ENCODE measurements around the gene CCRL2. TPM values are rescaled to one million over a fixed set of nuclear protein-coding genes. Genes with fewer than 3 reads are reported as not detected.
A peak's percentile ranks its signal among the peaks of the same experiment; 100 is the strongest.

CCRL2 gene
- total and polyA plus RNA-seq, 2 of the 4 experiments (the other 2 are of a cell fraction), result 0.29 to 0.36 TPM

DNA sequence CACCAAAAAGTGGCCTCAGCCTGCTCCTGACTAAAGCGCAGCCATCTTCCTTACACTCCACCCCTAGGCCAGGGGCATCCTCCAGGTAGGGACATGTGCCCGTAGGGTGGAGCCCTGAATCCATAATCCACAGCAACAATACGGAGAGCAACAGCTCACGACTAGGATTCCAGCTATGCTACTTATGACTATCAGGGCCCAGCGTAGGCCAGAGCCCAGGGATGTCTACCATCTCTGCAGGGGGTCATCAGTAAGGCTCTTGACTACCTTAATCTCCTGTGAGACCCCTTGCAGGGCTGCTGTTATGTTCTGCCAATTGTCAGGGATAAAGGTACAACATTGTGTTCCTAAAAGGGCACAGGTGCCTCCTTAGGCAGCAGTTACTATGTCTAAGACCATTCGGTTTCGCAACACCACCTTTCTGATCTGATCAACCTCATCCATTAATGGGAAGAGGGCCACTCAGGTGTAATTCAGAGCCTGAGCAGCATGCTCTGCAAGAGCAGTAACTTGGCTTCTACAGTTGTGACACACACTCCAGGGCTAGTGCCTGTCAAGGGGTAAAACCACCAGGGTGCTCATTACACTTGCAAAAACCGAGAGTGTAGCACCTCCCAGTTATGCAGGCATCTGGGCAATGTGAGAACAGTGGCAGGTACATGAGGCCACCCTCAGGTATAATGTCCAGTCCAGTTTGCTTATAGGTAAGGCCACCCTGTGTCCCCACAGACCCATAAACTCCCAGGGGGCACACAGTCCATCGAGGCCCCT lies 11.0 kb downstream of the CCRL2 start:
- H4K5ac ChIP-seq (ENCODE audit: low read depth, low read length), result no peak overlapping the region
- no peak overlapping the region for H3K27ac ChIP-seq (ENCODE audit: insufficient read depth, low read length)
- no peak overlapping the region for H4K8ac ChIP-seq (ENCODE audit: low read depth in 2 of 2, low read length in 2 of 2)
- ChIA-PET CTCF (interaction anchor here (0.8 kb wide), 1 partner anchor 10 kb away, joined by 3 read pairs; no protein-coding TSS in a partner anchor), POLR2A (ENCODE audit: unreplicated experiment) (no interaction called here)
- no peak overlapping the region for H2BK20ac ChIP-seq (ENCODE audit: low read depth, low read length)
- no peak overlapping the region for H3K18ac ChIP-seq (ENCODE audit: low read depth, low read length)
- H4K91ac ChIP-seq (ENCODE audit: insufficient read depth, low read depth, low read length), result no peak overlapping the region
- no peak overlapping the region for H2BK5ac ChIP-seq (ENCODE audit: low read depth, low read length, poor library complexity, severe bottlenecking)
- no peak overlapping the region for H2BK15ac ChIP-seq (ENCODE audit: low read depth, low read length)
- WGBS, 2 experiments (ENCODE audit: extremely low coverage in 2 of 2, insufficient read length in 1 of 2), result 91% methylated on average over 4 of the region's 9 CpGs; no CpG with 5 or more reads in 1 of the 2 experiments
- no peak overlapping the region for H3K56ac ChIP-seq (ENCODE audit: extremely low read depth, insufficient read depth, low read length)
- no peak overlapping the region for H3K23ac ChIP-seq (ENCODE audit: low read depth, low read length)
- intact Hi-C loops (cut with micrococcal nuclease) (no loop called here), dilution Hi-C loops (cut with HindIII; ENCODE audit: low sequenced_read_pairs, unreplicated experiment) (no loop called here), in situ Hi-C loops (cut with MboI; ENCODE audit: low sequenced_read_pairs) (no loop called here)
- H2BK120ac ChIP-seq (ENCODE audit: low read depth, low read length), result no peak overlapping the region
- H3K9me3 ChIP-seq (ENCODE audit: control insufficient read depth, insufficient read depth, low read length), result no peaks in the 10 kb centered on the region
- H3K9me1 ChIP-seq (ENCODE audit: insufficient read depth, low read length), result no peaks in the 10 kb centered on the region; the same call in 1 of the 2 replicates
- no peak overlapping the region for H2AFZ ChIP-seq (replicated peaks; ENCODE audit: low read length, poor library complexity)
- no peaks in the 10 kb centered on the region for H3K36me3 ChIP-seq (ENCODE audit: control insufficient read depth, insufficient read depth, low read length)
- BruUV-seq (replicated peaks), result no TSS peak
- H3K4me3 ChIP-seq (ENCODE audit: insufficient read depth, low read depth, low read length), result no peak overlapping the region
- H4K20me1 ChIP-seq (ENCODE audit: insufficient read depth, low read length), result no peaks in the 10 kb centered on the region
- H3K27me3 ChIP-seq (ENCODE audit: control insufficient read depth, insufficient read depth, low read length), result peaks cover 8% of the 10 kb centered on the region
- H2AK9ac ChIP-seq (replicated peaks; ENCODE audit: low read depth, low read length, poor library complexity), result no peak overlapping the region
- no peak overlapping the region for H3K14ac ChIP-seq (replicated peaks; ENCODE audit: low read depth, low read length)
- ATAC-seq (ENCODE audit: low read depth) (no peak), DNase-seq (no peak)
- H3K4me1 ChIP-seq (ENCODE audit: control insufficient read depth, insufficient read depth, low read length), result no peaks in the 10 kb centered on the region
- no peaks in the 10 kb centered on the region for H3K79me1 ChIP-seq (ENCODE audit: low read depth in 1 of 2, low read length in 2 of 2)
- no peak overlapping the region for H2AK5ac ChIP-seq (ENCODE audit: low read depth, low read length)
- no peak overlapping the region for H3K4me2 ChIP-seq (ENCODE audit: low read depth, low read length)
- H3K4ac ChIP-seq (ENCODE audit: low read depth, low read length), result no peak overlapping the region
- H3K9ac ChIP-seq (ENCODE audit: low read depth, low read length), result no peak overlapping the region
- TF ChIP-seq, protein P1, sequence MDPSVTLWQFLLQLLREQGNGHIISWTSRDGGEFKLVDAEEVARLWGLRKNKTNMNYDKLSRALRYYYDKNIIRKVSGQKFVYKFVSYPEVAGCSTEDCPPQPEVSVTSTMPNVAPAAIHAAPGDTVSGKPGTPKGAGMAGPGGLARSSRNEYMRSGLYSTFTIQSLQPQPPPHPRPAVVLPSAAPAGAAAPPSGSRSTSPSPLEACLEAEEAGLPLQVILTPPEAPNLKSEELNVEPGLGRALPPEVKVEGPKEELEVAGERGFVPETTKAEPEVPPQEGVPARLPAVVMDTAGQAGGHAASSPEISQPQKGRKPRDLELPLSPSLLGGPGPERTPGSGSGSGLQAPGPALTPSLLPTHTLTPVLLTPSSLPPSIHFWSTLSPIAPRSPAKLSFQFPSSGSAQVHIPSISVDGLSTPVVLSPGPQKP (IDR thresholded peaks at IDR 0.05; ENCODE audit: borderline replicate concordance, low read depth, low read length), result no peak
- TF ChIP-seq CEBPB (IDR thresholded peaks at IDR 0.05; ENCODE audit: low read depth, low read length), result peak; percentile 40; the same call in 1 of the 2 replicates
